ENCODE measurements around the gene PNPLA2.

GRCh38 chr11:809287-810039, 9.3 kb upstream of the PNPLA2 start, which contains the start of gene RPLP2:
- TF ChIP-seq CTCF (IDR thresholded peaks at IDR 0.05) (peak in 2 of 4 experiments; percentile 1 to 23), POLR2A (IDR thresholded peaks at IDR 0.05) (peak; percentile 85 to 91)

Data from uterus (tissue), 2 donors.